Measurements from ENCODE around the gene GOLGA8S.
"Not testable (repeated sequence)": the region's sequence is repeated elsewhere in the genome, so short reads cannot be mapped to it uniquely, and the experiment has no call there.

GRCh38 chr15:23354448-23354847 lies at the start of gene GOLGA8S:
- TF ChIP-seq LEF1, FOXM1 (IDR thresholded peaks at IDR 0.05; ENCODE audit: borderline replicate concordance): not testable (repeated sequence)
